GM18508 (cell line): Measurements from ENCODE around the gene MRPS5.

Experiments used
- ATAC-seq: cut with Tn5 transposase; IDR thresholded peaks from one replicate; pipeline ENCODE4 v1.9.1; 2021; ENCODE audit warnings: moderate number of reproducible peaks; ENCODE audit not compliant: insufficient read depth, unreplicated experiment

MRPS5 gene

GRCh38 chr2:95062242-95063085 lies 59.1 kb downstream of the MRPS5 start:
- no peak for ATAC-seq

- no peak for ATAC-seq
Measured at GRCh38 chr2:95061601-95062183, 59.9 kb downstream of the MRPS5 start.

DNA sequence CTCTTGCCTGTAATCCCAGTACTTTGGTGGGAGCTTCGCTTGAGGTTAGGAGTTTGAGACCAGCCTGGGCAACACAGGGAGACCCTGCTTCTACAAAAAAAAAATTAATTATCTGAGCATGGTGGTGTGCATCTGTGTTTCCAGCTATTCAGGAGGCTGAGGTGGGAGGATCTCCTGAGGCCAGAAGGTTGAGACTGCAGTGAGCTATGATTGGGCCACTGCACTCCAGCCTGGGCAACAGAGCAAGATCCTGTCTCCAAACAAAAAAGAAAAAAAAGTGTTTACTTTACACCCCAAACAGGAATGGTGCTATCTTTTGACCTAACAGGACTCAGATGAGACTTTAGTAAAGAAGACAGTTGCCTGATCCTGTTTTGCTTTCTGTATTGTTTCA lies 60.5 kb downstream of the MRPS5 start:
- ATAC-seq, result no peak

GRCh38 chr2:95060446-95061118 lies 61.0 kb downstream of the MRPS5 start:
- no peak for ATAC-seq

DNA sequence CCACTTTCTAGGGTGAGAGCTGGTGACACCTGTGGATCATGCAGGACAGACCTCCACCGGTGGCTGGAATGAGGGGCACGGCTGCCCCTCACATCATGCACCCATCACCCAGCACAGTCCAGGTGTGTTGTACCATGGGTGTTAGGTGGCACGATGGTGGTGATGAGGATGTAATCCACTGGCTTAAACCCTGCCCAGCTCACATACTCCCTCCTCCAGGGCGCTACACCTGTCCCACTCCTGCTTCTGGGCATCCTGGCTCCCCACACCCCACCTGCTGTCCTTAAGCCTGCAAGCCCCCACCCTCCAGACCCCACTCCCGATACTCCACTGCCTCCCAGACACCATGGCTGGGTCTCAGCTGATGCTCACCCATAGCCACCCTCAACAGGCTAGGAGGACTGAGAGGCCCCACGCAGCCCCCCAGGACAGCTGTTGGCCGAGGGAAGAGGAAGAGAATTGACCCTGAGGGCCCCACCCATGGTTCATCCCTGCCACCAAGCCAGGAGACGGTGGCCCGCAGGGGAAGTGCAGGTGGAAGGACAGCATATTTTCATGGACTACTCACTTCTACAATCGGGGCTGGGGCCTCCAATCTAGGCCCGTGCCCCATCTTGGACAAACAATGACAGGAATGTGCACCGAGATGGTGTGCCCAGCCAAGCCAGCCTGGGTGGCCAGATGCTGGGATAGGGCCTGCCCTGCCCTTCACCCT lies 61.8 kb downstream of the MRPS5 start:
- ATAC-seq, result no peak

DNA sequence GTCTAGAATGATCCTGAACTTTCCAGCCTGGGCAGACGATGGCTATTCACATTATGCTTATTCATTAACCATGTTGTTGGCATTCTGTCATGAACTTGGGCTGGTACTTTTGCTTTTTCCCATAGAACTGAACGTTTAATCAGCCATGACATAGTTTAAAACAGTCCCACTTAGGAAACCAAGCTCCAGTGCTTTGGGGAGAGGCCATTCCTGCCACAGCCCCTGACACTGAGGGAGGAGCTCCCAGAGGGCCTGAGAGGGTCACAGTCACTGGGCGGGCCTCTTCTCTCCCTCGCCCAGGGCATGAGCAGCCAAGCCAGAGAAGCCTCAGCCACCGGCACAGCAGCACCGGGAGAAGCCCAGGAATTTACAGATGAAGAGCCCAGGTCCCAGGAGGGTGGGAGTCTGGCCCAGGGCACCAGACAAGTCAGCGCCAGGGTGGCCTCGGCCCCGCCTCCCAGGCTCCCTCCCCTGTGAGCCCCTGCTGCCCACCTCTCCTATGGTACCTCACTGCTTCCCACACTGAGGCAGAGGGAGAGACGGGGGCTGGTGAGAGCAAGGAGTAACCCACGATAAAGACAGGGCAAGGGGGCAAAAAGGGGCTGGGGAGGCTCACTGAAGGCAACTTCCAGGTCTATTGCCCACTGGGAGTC lies 62.5 kb downstream of the MRPS5 start:
- ATAC-seq, result no peak

DNA sequence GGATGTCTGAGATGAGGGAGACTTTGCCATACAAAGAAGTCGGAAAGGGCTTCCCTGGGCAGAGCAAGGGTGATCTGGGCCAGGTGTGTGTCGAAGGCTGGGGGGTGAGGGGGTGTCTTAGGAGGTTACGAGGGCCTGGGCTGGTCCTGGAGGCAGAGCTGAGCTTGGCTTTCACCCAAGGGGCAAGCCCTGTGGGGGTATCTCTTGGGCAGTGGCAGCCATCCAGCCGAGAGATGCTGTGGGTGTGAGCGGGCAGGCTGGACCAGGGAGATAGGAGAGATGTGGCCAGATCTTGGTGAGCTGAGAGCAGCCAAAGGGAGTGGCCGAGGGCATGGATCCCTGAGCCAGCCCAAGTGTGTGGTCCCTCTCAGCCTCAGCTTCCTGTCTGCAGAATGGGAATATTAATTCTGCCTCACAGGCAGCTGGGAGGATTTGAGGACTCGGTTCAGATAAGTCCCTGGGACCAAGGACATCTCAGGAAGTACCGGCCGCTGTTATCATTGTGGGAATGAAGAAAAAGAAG lies 63.1 kb downstream of the MRPS5 start:
- ATAC-seq, result no peak

- ATAC-seq, result no peak
Measured at GRCh38 chr2:95057535-95058370, 63.9 kb downstream of the MRPS5 start.

- ATAC-seq, result no peak
Measured at GRCh38 chr2:95056461-95057459, 64.8 kb downstream of the MRPS5 start.

GRCh38 chr2:95056044-95056443 lies 65.6 kb downstream of the MRPS5 start:
- no peak for ATAC-seq

DNA sequence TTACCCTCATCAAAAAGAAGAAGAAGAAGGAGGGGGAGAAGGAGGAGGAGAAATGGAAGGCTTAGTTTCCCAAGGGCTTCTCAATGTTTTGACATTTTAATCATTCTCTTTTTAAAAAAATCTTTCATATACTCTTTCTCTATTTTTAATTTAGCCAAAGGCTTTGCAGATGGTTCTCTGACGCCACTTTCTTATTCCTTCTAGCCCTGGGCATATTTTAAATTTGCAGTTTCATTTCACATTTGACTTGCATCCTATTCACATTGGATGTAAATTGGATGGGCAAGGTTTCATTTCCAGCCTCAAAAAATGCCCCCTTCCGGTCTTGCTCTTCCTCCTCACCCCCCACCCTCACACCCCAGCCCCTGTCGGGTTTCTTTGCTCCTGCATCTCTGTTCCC lies 66.3 kb downstream of the MRPS5 start:
- no peak for ATAC-seq

GRCh38 chr2:95054016-95054415 lies 67.6 kb downstream of the MRPS5 start:
- no peak for ATAC-seq

DNA sequence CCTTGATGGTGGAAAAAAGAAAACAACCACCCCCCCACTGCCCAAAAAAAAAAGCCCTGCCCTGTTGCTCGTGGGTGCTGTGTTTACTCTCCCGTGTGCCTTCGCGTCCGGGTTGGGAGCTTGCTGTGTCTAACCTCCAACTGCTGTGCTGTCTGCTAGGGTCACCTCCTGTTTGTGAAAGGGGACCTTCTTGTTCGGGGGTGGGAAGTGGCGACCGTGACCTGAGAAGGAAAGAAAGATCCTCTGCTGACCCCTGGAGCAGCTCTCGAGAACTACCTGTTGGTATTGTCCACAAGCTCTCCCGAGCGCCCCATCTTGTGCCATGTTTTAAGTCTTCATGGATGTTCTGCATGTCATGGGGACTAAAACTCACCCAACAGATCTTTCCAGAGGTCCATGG lies 68.1 kb downstream of the MRPS5 start:
- no peak for ATAC-seq

DNA sequence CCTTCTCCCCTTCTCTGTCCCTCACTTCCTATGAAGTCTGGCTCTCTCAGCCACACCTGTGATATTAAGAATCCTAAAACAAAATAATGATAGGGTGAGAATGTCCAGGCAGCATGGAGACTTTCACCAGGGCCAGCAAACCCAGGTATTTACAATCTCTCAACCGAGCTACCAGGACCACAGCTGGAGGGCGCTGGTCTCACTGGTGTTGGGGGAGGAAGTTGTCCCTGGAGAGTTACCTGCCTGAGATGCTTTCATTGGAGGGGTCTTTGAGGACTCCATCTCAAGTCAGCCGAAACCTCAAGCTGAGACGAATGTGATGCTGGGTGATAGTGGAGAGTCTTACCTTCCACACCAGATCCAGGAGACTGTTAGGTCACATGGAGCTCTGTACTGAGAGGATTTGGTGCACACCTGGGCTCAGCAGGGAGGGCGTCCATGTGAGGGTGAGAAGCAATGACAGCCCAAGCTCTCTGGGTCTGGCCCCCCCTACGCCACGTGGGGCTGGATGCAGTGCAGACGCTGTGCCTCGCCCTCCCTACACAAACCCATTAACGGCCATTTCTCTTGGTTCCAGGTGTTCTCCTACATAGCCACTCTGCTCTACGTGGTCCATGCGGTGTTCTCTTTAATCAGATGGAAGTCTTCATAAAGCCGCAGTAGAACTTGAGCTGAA lies 68.7 kb downstream of the MRPS5 start:
- no peak for ATAC-seq

DNA sequence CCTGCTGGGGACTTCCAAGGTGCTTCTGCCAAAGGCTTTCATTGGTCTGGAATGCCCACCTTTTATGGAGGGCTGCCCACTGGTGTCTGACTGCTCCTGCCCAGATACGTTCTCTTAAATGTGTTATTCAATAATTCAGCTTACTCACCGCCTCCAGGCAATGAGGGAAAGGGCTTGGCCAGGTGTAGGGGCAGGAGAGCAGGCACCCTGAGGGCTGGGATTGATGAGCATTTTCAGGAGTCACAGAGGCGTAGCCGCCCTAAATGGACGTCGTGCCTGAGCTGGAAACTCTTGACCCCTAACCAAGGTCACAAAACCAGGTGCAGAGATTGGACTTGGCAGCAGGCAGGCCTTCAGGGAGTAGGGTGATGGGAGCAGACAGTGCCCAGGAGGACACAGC lies 69.3 kb downstream of the MRPS5 start:
- ATAC-seq, result no peak

DNA sequence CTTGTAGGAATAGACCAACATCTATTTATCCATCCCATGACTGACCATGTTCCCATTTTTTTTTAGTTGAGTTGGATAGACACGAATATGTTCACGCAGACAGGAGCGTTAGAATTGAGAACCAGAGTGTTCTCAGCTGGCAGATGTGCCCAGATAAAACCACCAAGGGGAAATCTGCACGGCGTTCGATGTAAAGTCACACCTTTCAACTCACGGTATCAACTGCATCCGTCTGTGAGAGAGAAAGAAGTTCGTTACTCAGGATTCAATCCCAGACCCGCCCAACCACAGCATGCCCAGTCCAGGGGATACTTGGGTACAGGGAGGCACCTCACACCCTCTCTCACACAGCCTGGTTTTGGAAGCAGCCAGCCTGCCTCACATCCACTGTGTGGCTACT lies 70.0 kb downstream of the MRPS5 start:
- ATAC-seq, result no peak
